ENCODE data around the gene BTG4.

The BTG4 gene

DNA sequence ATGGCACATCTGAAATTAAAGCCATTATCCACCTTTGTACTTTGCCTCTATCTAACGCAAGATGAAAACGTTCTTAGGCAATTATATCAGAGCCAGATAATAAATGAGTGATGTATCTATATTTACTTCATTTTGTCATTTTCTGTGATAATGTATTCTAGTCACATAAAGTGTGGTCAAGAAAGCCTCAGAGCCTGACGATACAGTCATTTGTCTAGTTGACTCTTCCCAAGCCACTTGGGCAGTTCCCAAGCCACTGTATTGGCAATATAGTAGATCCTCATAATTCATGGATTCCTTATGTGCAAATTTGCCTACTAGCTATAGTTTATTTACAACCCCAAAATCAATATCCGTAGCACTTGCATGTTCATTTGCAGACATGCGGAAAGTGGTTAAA, 10.2 kb upstream of the BTG4 start:
- in situ Hi-C loops (cut with HindIII; ENCODE audit: low sequenced_read_pairs), result no loop called here
- TF ChIP-seq, protein P1, sequence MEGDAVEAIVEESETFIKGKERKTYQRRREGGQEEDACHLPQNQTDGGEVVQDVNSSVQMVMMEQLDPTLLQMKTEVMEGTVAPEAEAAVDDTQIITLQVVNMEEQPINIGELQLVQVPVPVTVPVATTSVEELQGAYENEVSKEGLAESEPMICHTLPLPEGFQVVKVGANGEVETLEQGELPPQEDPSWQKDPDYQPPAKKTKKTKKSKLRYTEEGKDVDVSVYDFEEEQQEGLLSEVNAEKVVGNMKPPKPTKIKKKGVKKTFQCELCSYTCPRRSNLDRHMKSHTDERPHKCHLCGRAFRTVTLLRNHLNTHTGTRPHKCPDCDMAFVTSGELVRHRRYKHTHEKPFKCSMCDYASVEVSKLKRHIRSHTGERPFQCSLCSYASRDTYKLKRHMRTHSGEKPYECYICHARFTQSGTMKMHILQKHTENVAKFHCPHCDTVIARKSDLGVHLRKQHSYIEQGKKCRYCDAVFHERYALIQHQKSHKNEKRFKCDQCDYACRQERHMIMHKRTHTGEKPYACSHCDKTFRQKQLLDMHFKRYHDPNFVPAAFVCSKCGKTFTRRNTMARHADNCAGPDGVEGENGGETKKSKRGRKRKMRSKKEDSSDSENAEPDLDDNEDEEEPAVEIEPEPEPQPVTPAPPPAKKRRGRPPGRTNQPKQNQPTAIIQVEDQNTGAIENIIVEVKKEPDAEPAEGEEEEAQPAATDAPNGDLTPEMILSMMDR (IDR thresholded peaks at IDR 0.05; ENCODE audit: low read depth, low read length), result no peak
- no peak for DNase-seq (ENCODE audit: low read depth, low spot score)
- H3K4me3 ChIP-seq (ENCODE audit: low read depth, low read length), result no peak overlapping the region

DNA sequence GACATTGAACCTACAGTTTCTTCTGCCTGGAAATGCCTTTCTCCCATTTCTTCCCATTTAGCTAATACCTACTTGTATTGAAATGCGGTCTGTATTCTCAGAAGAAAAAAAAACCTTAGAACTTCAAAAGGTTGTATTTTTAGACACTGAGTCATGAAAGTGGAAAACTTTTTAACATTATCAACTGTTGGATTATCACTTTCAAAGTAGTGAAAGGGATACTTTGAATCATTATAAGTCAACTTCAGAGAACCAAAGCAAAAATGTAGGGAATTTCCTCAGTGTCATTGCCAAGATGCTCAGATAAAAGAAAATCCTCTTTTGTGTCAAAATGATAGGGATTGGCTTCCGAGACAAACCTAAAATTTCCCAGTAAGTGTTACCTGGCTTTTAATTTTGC, 8.9 kb upstream of the BTG4 start:
- in situ Hi-C loops (cut with HindIII; ENCODE audit: low sequenced_read_pairs), result no loop called here
- DNase-seq (ENCODE audit: low read depth, low spot score), result peak; percentile 45
- TF ChIP-seq, protein P1 (IDR thresholded peaks at IDR 0.05; ENCODE audit: low read depth, low read length), result no peak
- H3K4me3 ChIP-seq (ENCODE audit: low read depth, low read length), result no peak overlapping the region

DNA sequence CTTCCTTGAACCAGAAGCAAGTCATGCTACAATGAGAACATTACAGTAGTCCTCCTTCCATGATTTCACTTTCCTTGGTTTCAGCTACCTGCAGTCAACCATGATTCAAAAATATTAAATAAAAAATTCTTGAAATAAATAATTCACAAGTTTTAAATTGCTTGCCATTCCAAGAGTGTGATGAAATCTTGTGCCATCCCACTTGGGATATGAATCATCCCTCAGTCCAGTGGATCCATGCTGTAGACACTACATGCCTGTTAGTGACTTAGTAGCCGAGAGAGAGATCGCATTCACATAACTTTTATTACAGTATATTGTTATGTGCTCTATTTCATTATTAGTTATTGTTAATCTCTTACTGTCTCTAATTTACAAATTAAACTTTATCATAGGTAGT, 8.4 kb upstream of the BTG4 start:
- H3K4me3 ChIP-seq (ENCODE audit: low read depth, low read length), result no peak overlapping the region
- peak; percentile 38 for DNase-seq (ENCODE audit: low read depth, low spot score)
- TF ChIP-seq, protein P1 (IDR thresholded peaks at IDR 0.05; ENCODE audit: low read depth, low read length), result no peak
- in situ Hi-C loops (cut with HindIII; ENCODE audit: low sequenced_read_pairs), result no loop called here

DNA sequence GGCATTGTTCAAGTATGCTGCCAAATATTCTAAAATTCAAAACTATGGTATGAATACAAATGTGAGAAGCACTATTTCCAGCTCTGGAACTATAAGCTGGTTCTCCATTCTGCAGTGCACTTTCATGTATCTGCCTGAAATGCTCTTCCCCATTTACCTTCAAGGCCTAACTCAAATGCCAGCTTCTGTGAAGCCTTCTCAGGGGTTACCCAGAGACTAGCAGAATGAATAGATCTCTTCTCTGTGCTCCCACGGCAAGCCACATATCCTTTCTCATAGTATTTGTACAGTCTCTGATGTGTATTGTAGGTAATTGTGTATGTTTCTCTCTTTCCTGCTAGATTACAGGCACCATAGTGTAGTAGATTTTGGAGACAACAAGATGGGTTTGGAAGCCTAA, 6.5 kb upstream of the BTG4 start:
- TF ChIP-seq, protein P1 (IDR thresholded peaks at IDR 0.05; ENCODE audit: low read depth, low read length), result no peak

DNA sequence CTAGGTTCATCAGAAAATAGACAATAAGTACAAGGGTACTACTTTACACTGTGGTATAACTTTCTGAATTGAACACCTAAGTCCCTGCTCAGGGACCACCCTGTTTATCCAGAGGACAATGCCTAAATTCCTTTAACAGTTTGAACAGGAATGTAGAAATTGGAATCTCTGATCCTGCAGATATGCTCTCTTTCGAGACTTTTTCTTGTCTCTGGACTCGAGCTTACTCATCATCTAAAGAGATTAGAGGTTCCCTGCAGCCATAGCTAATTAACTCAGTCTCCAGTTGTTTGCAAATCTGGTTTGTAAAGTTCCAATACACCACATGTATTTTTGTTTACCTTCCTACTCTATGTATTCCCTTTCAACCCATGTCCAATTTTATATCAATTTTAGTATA, 3.4 kb upstream of the BTG4 start:
- TF ChIP-seq, protein P1 (IDR thresholded peaks at IDR 0.05; ENCODE audit: low read depth, low read length), result no peak
- DNase-seq (ENCODE audit: low read depth, low spot score), result no peak
- in situ Hi-C loops (cut with HindIII; ENCODE audit: low sequenced_read_pairs), result no loop called here
- no peak overlapping the region for H3K4me3 ChIP-seq (ENCODE audit: low read depth, low read length)

More for the DNA sequence above, 6.5 kb upstream of the BTG4 start:
- in situ Hi-C loops (cut with HindIII; ENCODE audit: low sequenced_read_pairs), result no loop called here
- no peak for DNase-seq (ENCODE audit: low read depth, low spot score)
- H3K4me3 ChIP-seq (ENCODE audit: low read depth, low read length), result no peak overlapping the region

DNA sequence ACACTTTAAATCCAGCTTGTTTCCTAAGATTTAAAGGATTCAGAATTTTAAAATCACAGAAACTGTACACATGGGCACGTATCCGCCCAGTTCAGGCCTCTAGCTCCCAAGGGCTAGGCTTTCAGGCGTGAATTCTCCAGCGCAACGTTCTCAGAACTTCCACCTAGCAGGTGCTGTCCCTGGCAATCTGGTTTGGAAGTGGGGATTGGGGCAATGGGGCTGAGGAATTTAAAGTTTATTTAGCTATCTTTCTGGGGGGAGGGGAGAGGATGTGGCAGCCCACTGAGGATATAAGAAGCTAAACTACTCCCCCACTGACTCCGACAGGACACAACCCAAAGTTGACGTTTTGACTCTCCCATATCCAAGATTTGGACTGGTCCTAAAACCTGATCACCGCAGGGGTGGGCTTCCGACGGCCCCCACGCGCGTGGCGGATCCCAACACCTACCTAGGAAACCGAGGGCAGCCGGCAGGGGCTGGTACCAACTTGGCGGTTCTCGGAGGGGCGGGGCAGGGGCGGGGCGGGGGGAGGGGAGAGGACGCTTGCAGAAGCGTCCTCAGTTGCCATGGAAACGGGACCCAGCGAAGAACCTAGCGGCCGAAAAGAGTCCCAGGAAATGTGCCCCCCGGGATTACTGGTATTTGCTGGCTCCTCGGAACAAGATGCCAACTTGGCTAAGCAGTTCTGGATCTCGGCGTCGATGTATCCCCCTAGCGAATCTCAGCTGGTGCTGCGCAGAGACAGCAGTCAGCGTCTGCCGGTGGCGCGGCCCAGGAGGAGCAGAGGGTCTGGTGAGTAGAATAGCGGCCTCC, 2.2 kb upstream of the BTG4 start, which contains the start of gene HOATZ:
Gene HOATZ, plus strand, starts transcription at position 563 of the 816 bp plus-strand sequence. Its CDS starts 7 bp downstream, at position 570.
- DNase-seq (ENCODE audit: low read depth, low spot score), result peak; percentile 33
- in situ Hi-C loops (cut with HindIII; ENCODE audit: low sequenced_read_pairs), result no loop called here
- TF ChIP-seq, protein P1 (IDR thresholded peaks at IDR 0.05; ENCODE audit: low read depth, low read length), result peak; percentile 32
- peak within 1 kb of the TSS; percentile 40 for H3K4me3 ChIP-seq (ENCODE audit: low read depth, low read length)
